MM.1S (cell line): Measurements from ENCODE around the gene VDAC1.

Experiments
- DNase-seq: peaks from one replicate; pipeline ENCODE4 v3.0.0-alpha.2; 2015
- H2AFZ ChIP-seq: fragments of 300-600 bp; sonication (generic); 2 replicates; pipeline ENCODE4 v1.6.0; 2016; ENCODE audit warnings: antibody characterized with exemption, low read length
- H3F3A ChIP-seq: fragments of 300-600 bp; sonication (generic); 2 replicates; pipeline ENCODE4 v1.6.1; 2016; ENCODE audit warnings: mild to moderate bottlenecking, antibody characterized with exemption, low read length, moderate library complexity, mixed read lengths; ENCODE audit not compliant: insufficient read depth
- H3K27ac ChIP-seq: fragments of 300-600 bp; sonication (generic); 2 replicates; pipeline ENCODE4 v1.5.1; 2016; ENCODE audit warnings: mild to moderate bottlenecking, low read length
- H3K27me3 ChIP-seq: fragments of 300-600 bp; sonication (generic); replicated peaks from 2 replicates; pipeline ENCODE4 v1.6.0; 2016; ENCODE audit warnings: low read length; ENCODE audit not compliant: insufficient read depth
- H3K36me3 ChIP-seq: fragments of 300-600 bp; sonication (generic); replicated peaks from 2 replicates; pipeline ENCODE4 v1.6.1; 2016; ENCODE audit warnings: mild to moderate bottlenecking, low read length, mixed read lengths; ENCODE audit not compliant: insufficient read depth
- H3K4me1 ChIP-seq: fragments of 300-600 bp; sonication (generic); 2 replicates; pipeline ENCODE4 v1.6.1; 2016; ENCODE audit warnings: low read length, mixed read lengths
- H3K4me2 ChIP-seq: fragments of 300-600 bp; sonication (generic); 2 replicates; pipeline ENCODE4 v1.6.0; 2016; ENCODE audit warnings: low read depth, low read length
- H3K4me3 ChIP-seq: fragments of 300-600 bp; sonication (generic); 2 replicates; pipeline ENCODE4 v1.5.1; 2016; ENCODE audit warnings: low read length, mixed read lengths
- H3K79me2 ChIP-seq: fragments of 300-600 bp; sonication (generic); 2 replicates; pipeline ENCODE4 v1.6.1; 2016; ENCODE audit warnings: mixed run types, low read length, mixed read lengths
- H3K9ac ChIP-seq: fragments of 300-600 bp; sonication (generic); 2 replicates; pipeline ENCODE4 v1.6.1; 2016; ENCODE audit warnings: low read length, mixed read lengths
- H3K9me2 ChIP-seq: fragments of 300-600 bp; sonication (generic); replicated peaks from 2 replicates; pipeline ENCODE4 v1.6.1; 2016; ENCODE audit warnings: mild to moderate bottlenecking, low read length, mixed read lengths; ENCODE audit not compliant: insufficient read depth
- H3K9me3 ChIP-seq: fragments of 300-600 bp; sonication (generic); replicated peaks from 2 replicates; pipeline ENCODE4 v1.6.1; 2016; ENCODE audit warnings: mild to moderate bottlenecking, low read length, mixed read lengths; ENCODE audit not compliant: insufficient read depth
- H4K20me1 ChIP-seq: fragments of 300-600 bp; sonication (generic); 2 replicates; pipeline ENCODE4 v1.6.1; 2016; ENCODE audit warnings: mild to moderate bottlenecking, low read length, moderate library complexity, mixed read lengths; ENCODE audit not compliant: insufficient read depth
- EZH2 ChIP-seq: fragments of 300-600 bp; sonication (generic); optimal IDR thresholded peaks from 2 replicates; pipeline ENCODE3; 2017; ENCODE audit warnings: low read depth, mild to moderate bottlenecking, antibody characterized with exemption, low read length, mixed read lengths
- EZH2phosphoT487 ChIP-seq: fragments of 300-600 bp; sonication (generic); IDR thresholded peaks from 2 replicates; pipeline ENCODE4 v1.6.1; 2018; ENCODE audit warnings: antibody characterized with exemption, low read length
- TF ChIP-seq, protein P1 (sequence below): fragments of 300-600 bp; sonication (generic); IDR thresholded peaks from 2 replicates; pipeline ENCODE4 v1.5.1; 2016; ENCODE audit warnings: antibody characterized with exemption, low read length, mixed read lengths

Gene VDAC1

GRCh38 chr5:133981714-133982113 lies 23.1 kb downstream of the VDAC1 start:
- Histone ChIP-seq H3K79me2 (peaks cover 65% of the 10 kb centered on the region), H3K9me2 (no peaks in the 10 kb centered on the region), H3K27me3 (no peaks in the 10 kb centered on the region), H3K9me3 (no peaks in the 10 kb centered on the region), H3K36me3 (peaks cover 4% of the 10 kb centered on the region), H2AFZ (no peak overlapping the region), H3F3A (no peaks in the 10 kb centered on the region; the same call in 1 of the 2 replicates), H4K20me1 (no peaks in the 10 kb centered on the region; the same call in 1 of the 2 replicates), H3K4me1 (no peaks in the 10 kb centered on the region), H3K9ac (no peak overlapping the region), H3K4me2 (no peak overlapping the region), H3K4me3 (no peak overlapping the region), H3K27ac (no peak overlapping the region)
- TF ChIP-seq EZH2 (no peak), EZH2phosphoT487 (no peak)
- TF ChIP-seq, protein P1, sequence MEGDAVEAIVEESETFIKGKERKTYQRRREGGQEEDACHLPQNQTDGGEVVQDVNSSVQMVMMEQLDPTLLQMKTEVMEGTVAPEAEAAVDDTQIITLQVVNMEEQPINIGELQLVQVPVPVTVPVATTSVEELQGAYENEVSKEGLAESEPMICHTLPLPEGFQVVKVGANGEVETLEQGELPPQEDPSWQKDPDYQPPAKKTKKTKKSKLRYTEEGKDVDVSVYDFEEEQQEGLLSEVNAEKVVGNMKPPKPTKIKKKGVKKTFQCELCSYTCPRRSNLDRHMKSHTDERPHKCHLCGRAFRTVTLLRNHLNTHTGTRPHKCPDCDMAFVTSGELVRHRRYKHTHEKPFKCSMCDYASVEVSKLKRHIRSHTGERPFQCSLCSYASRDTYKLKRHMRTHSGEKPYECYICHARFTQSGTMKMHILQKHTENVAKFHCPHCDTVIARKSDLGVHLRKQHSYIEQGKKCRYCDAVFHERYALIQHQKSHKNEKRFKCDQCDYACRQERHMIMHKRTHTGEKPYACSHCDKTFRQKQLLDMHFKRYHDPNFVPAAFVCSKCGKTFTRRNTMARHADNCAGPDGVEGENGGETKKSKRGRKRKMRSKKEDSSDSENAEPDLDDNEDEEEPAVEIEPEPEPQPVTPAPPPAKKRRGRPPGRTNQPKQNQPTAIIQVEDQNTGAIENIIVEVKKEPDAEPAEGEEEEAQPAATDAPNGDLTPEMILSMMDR = no peak
- no peak for DNase-seq

DNA sequence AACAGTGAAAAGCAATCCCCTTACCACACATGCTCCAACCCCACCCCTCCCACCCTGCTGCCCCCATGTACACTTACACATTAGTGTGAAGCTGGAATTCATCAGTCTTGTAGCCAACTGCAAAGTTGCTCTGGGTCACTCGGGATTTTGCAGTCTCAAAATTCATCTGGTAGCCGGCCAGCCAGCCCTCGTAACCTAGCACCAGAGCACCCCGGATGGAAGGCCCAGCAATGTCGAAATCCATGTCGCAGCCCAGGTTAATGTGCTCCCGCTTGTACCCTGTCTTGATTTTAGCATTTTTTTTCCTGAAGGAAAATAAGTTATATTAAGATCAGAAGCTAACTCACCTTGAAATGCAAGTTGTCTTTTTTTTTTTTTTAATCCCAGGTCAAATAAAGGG lies 24.1 kb downstream of the VDAC1 start:
- H3K79me2 ChIP-seq = peaks cover 55% of the 10 kb centered on the region
- no peak for DNase-seq

GRCh38 chr5:133978943-133979342 lies 25.8 kb downstream of the VDAC1 start:
- no peak overlapping the region for H3K9ac ChIP-seq
- H4K20me1 ChIP-seq = no peaks in the 10 kb centered on the region
- DNase-seq = no peak
- peaks cover 11% of the 10 kb centered on the region for H3K36me3 ChIP-seq
- no peak overlapping the region for H3K4me2 ChIP-seq
- H3K4me3 ChIP-seq = no peak overlapping the region
- TF ChIP-seq EZH2phosphoT487 = no peak
- TF ChIP-seq, protein P1 = no peak
- no peak for TF ChIP-seq EZH2
- no peak overlapping the region for H3K27ac ChIP-seq
- peaks cover 41% of the 10 kb centered on the region for H3K79me2 ChIP-seq
- peaks cover 4% of the 10 kb centered on the region for H3F3A ChIP-seq
- H3K9me2 ChIP-seq = no peaks in the 10 kb centered on the region
- no peaks in the 10 kb centered on the region for H3K9me3 ChIP-seq
- H3K27me3 ChIP-seq = no peaks in the 10 kb centered on the region
- H3K4me1 ChIP-seq = no peaks in the 10 kb centered on the region
- no peak overlapping the region for H2AFZ ChIP-seq

More for the DNA sequence above, 24.1 kb downstream of the VDAC1 start:
- no peaks in the 10 kb centered on the region for H3K27me3 ChIP-seq
- no peak overlapping the region for H3K9ac ChIP-seq
- H3K36me3 ChIP-seq = peaks cover 4% of the 10 kb centered on the region
- H3F3A ChIP-seq = no peaks in the 10 kb centered on the region; the same call in 1 of the 2 replicates
- H3K9me3 ChIP-seq = no peaks in the 10 kb centered on the region
- no peak overlapping the region for H2AFZ ChIP-seq
- TF ChIP-seq, protein P1 = no peak
- TF ChIP-seq EZH2phosphoT487 (no peak), EZH2 (no peak)
- no peak overlapping the region for H3K4me2 ChIP-seq
- no peaks in the 10 kb centered on the region for H3K4me1 ChIP-seq
- H4K20me1 ChIP-seq = no peaks in the 10 kb centered on the region
- no peaks in the 10 kb centered on the region for H3K9me2 ChIP-seq
- H3K4me3 ChIP-seq = no peak overlapping the region
- H3K27ac ChIP-seq = no peak overlapping the region
